K562 (cell line): ENCODE data around the gene WDR90. TPM values are rescaled to one million over a fixed set of nuclear protein-coding genes. Genes with fewer than 3 reads are reported as not detected.

Experiments used
- ARID1B ChIP-seq: fragments of 450-650 bp; IDR thresholded peaks from 2 replicates; pipeline ENCODE4 v1.6.1; 2016; ENCODE audit warnings: antibody characterized with exemption, mild to moderate bottlenecking, inconsistent platforms
- E2F6 ChIP-seq, 2 experiments: IDR thresholded peaks; 2 replicates each; pipeline ENCODE4 v1.6.1; 2011; ENCODE audit warnings: borderline replicate concordance in 1 of 2, control low read depth in 1 of 2, low read depth in 1 of 2, low read length in 1 of 2, mild to moderate bottlenecking in 1 of 2, mixed read lengths in 1 of 2, moderate library complexity in 1 of 2; ENCODE audit not compliant: insufficient read depth in 1 of 2, insufficient read length in 1 of 2, poor library complexity in 1 of 2, severe bottlenecking in 1 of 2; ENCODE audit errors: extremely low read depth in 1 of 2
- MCM7 ChIP-seq, 2 experiments: fragments of 450-650 bp; IDR thresholded peaks; 2 replicates each; pipeline ENCODE4 v1.6.1; 2016 to 2018
- PREB ChIP-seq: sonication (generic); formaldehyde crosslinking; IDR thresholded peaks from 2 replicates; pipeline ENCODE4 v1.8.1; 2023; ENCODE audit warnings: mild to moderate bottlenecking, missing genetic modification reagents
- RBM39 ChIP-seq: fragments of 200-400 bp; formaldehyde crosslinking; optimal IDR thresholded peaks from 2 replicates; pipeline ENCODE3; 2018; ENCODE audit warnings: low read depth, low read length
- REST ChIP-seq, 2 experiments: fragments of 450-650 bp; formaldehyde crosslinking in 1 of 2; IDR thresholded peaks; 2 replicates each; pipeline versions ENCODE4 v1.4.0 to v1.6.1; 2014 to 2020; ENCODE audit warnings: mild to moderate bottlenecking in 2 of 2, borderline replicate concordance in 1 of 2, low read depth in 1 of 2
- STAT5B ChIP-seq: fragments of 250-450 bp; sonication (Bioruptor Pico); IDR thresholded peaks from 2 replicates; pipeline ENCODE4 v1.8.0; 2021; ENCODE audit warnings: mild to moderate bottlenecking, inconsistent platforms
- TSC22D4 ChIP-seq: fragments of 450-650 bp; IDR thresholded peaks from 2 replicates; pipeline ENCODE4 v1.6.1; 2016; ENCODE audit warnings: missing genetic modification characterization, missing biosample characterization, control low read depth
- ZBTB11 ChIP-seq, 3 experiments: fragments of 200-800 bp in 1 of 3; fragments of 250-450 bp in 1 of 3; fragments of 450-650 bp in 1 of 3; sonication (Bioruptor Pico) in 1 of 3; sonication (Bioruptor generic) in 1 of 3; formaldehyde crosslinking in 1 of 3; IDR thresholded peaks; 2 replicates each; pipeline versions ENCODE4 v1.6.1 to v1.8.0; 2016 to 2022; ENCODE audit warnings: mild to moderate bottlenecking in 2 of 3, missing genetic modification characterization in 2 of 3, missing compliant biosample characterization in 1 of 3, moderate library complexity in 1 of 3
- ZNF174 ChIP-seq: fragments of 250-450 bp; sonication (Bioruptor Pico); IDR thresholded peaks from 2 replicates; pipeline ENCODE4 v1.4.0; 2020; ENCODE audit warnings: mild to moderate bottlenecking
- ZNF431 ChIP-seq: sonication (generic); formaldehyde crosslinking; IDR thresholded peaks from 2 replicates; pipeline ENCODE4 v1.8.0; 2022; ENCODE audit warnings: mild to moderate bottlenecking, missing genetic modification reagents
- polyA plus RNA-seq, 8 experiments: library from polyadenylated mRNA; depleted of rRNA in 4 of 8; stranded (reverse) in 5 of 8; unstranded in 3 of 8; fragments of >200 nt; fragmentation: Nextera tagmentation in 2 of 8; fragmentation: Illumina TruSeq in 1 of 8; extraction: Ambion mirVana in 2 of 8; extraction: Trizol in 1 of 8; gene quantifications; 2 replicates each; pipeline versions ENCODE4 v1.2.1 to v1.2.3, GENCODE V29; 2011 to 2014; ENCODE audit warnings: inconsistent platforms in 1 of 8, missing spikeins in 1 of 8
- total RNA-seq, 7 experiments: library from RNA; depleted of rRNA in 6 of 7; stranded (reverse); fragments of >200 nt in 6 of 7; fragmentation: Illumina TruSeq in 2 of 7; extraction: Trizol in 2 of 7; gene quantifications; 2 replicates each; pipeline versions ENCODE4 v1.2.1 to v1.2.3, GENCODE V29; 2011 to 2021; ENCODE audit warnings: low replicate concordance in 1 of 7

Gene WDR90
- total and polyA plus RNA-seq, 9 of the 15 experiments (the other 6 are each of a cell fraction or from before 2014, with no cell fraction given), result 0.44 to 12.6 (median 3.3) TPM

- no peak for TF ChIP-seq MCM7 (IDR thresholded peaks at IDR 0.05)
- TF ChIP-seq RBM39, result no peak
- no peak for TF ChIP-seq STAT5B (CRISPR knock-in tag)
- TF ChIP-seq REST (IDR thresholded peaks at IDR 0.05; ENCODE audit: borderline replicate concordance), result peak; percentile 41
- TF ChIP-seq REST (CRISPR knock-in tag; IDR thresholded peaks at IDR 0.05; ENCODE audit: low read depth), result 0 out of 2 replicates have a peak, but pooled peaks have one; percentile 64
- TF ChIP-seq PREB (CRISPR knock-in tag), result no peak
- peak; percentile 86 for TF ChIP-seq ZNF431 (CRISPR knock-in tag)
- no peak for TF ChIP-seq TSC22D4 (tag)
- TF ChIP-seq E2F6 (IDR thresholded peaks at IDR 0.05; ENCODE audit: borderline replicate concordance in 1 of 2, extremely low read depth in 1 of 2, insufficient read depth in 1 of 2, insufficient read length in 1 of 2, low read depth in 1 of 2, low read length in 1 of 2, poor library complexity in 1 of 2, severe bottlenecking in 1 of 2), result peak; percentile 77 to 91
- peak in 1 of 3 experiments; percentile 43; a peak in 1 of 6 replicates for TF ChIP-seq ZBTB11 (CRISPR knock-in tag; IDR thresholded peaks at IDR 0.05)
- peak; percentile 6; the same call in 1 of the 2 replicates for TF ChIP-seq ARID1B
- no peak for TF ChIP-seq ZNF174 (CRISPR knock-in tag)
These were observed 46.4 kb downstream of the WDR90 start (continued) for GRCh38 chr16:695355-696089.
